GM18867 (cell line): ENCODE data around the gene MYRIP.

Experiments
- ATAC-seq: cut with Tn5 transposase; IDR thresholded peaks from one replicate; pipeline ENCODE4 v1.9.1; 2021; ENCODE audit warnings: mild to moderate bottlenecking, moderate library complexity; ENCODE audit not compliant: unreplicated experiment

Gene MYRIP

DNA sequence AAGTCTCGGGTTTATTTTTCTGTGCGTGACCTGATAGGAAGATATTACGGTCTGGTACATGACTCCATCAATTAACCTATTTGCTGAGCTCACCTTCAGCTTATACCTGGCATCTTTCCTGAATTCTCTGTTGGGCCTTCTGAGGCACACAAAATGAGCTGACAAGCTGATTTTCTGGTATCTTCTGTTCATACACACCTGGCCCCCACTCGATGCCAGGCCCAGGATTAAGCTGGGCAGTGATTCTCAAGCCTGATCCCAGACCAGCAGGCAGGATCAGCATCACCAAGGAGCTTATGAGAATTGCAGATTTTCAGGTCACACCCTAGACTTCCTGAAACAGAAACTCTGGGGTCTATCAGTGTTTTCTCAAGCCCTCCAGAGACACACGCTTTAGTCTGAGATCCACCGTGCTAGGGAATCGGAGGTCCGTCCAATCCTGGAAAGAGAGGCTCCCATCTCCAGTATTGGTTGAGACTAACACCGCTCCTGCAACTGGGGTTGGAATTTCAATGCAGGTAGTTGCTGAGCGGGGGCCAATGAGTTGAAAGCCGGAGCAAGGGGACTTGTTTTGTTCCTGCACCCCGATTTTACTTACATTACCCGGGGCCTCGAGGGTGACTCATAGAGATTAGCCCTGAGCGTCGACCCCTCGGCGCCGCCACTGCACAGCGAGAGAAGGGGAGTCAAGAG lies 499.5 kb downstream of the MYRIP start:
- ATAC-seq, result no peak

DNA sequence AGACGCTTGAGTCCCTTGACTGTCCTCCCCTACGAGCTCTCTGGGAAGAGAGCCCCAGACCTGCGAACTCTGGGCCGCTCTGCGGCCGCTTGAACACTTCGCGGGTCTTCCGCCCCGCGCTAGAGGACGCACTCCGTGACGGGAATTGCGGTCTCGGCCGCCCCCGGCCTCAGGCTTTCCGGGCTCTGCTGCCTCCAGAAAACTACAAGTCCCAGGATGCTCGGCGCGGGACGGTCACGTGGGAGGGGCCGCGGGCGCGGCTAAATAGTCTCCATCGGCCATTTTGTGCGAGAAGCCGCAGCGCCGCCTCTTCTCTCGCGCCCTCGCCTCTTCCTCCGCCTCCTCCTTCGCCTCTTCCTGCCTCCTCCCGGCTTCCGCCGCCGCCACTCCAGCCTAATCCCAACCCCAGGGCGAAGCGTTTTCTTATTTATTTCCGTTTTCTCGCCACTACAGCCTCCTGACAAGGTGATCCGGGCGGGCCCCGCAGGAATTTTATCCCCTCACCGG lies 500.1 kb downstream of the MYRIP start, which contains the start of gene EIF1B:
Gene EIF1B, plus strand, starts transcription at position 290 of the 507 bp plus-strand sequence. CDS start 235 bp downstream, outside the sequence.
- ATAC-seq, result peak; percentile 95
